Fibroblast of the conjunctiva (primary cell): ENCODE data around the gene STYXL1.
A peak's percentile ranks its signal among the peaks of the same experiment; 100 is the strongest.
"Not testable (repeated sequence)": the region's sequence is repeated elsewhere in the genome, so short reads cannot be mapped to it uniquely, and the experiment has no call there.

ENCODE experiments used
- DNase-seq: peaks from one replicate; pipeline ENCODE4 v3.0.0-alpha.2; 2010; ENCODE audit warnings: low read depth

Gene STYXL1

GRCh38 chr7:76047811-76048667 is at the start of gene STYXL1, which contains the start of gene MDH2:
TSS of gene STYXL1 (minus strand) at chr7:76048000. CDS start at chr7:76030523, 17,477 bp downstream.
TSS of gene MDH2 (plus strand) at chr7:76048106. CDS start at chr7:76048161, 55 bp downstream.
- peak; percentile 89 for DNase-seq

- DNase-seq = no peak
These were observed 48.1 kb upstream of the STYXL1 start for GRCh38 chr7:76095908-76096307.

- DNase-seq = not testable (repeated sequence)
These were observed 46.5 kb upstream of the STYXL1 start for GRCh38 chr7:76094326-76094725.

- DNase-seq = not testable (repeated sequence)
These were observed 45.7 kb upstream of the STYXL1 start for GRCh38 chr7:76093531-76093930.

GRCh38 chr7:76091506-76091905 is 43.7 kb upstream of the STYXL1 start:
- DNase-seq = no peak

- DNase-seq = no peak
These were observed 42.2 kb upstream of the STYXL1 start for GRCh38 chr7:76089865-76090475.

GRCh38 chr7:76087362-76087791 is 39.6 kb upstream of the STYXL1 start:
- DNase-seq = peak; percentile 82

- no peak for DNase-seq
These were observed 38.3 kb upstream of the STYXL1 start for GRCh38 chr7:76086070-76086469.

- not testable (repeated sequence) for DNase-seq
These were observed 36.3 kb upstream of the STYXL1 start for GRCh38 chr7:76084115-76084514.

- no peak for DNase-seq
These were observed 32.4 kb upstream of the STYXL1 start for GRCh38 chr7:76080204-76080603.

- DNase-seq = no peak
These were observed 29.6 kb upstream of the STYXL1 start for GRCh38 chr7:76077435-76077834.

- no peak for DNase-seq
These were observed 29.2 kb upstream of the STYXL1 start for GRCh38 chr7:76076995-76077394.

GRCh38 chr7:76074972-76075370 is 27.2 kb upstream of the STYXL1 start:
- DNase-seq = no peak

GRCh38 chr7:76074306-76074971 is 26.6 kb upstream of the STYXL1 start:
- DNase-seq = no peak

- no peak for DNase-seq
These were observed 25.7 kb upstream of the STYXL1 start for GRCh38 chr7:76073335-76073990.

- no peak for DNase-seq
These were observed 24.7 kb upstream of the STYXL1 start for GRCh38 chr7:76072243-76073148.

GRCh38 chr7:76071316-76072242 is 23.8 kb upstream of the STYXL1 start:
- no peak for DNase-seq

GRCh38 chr7:76069238-76069638 is 21.4 kb upstream of the STYXL1 start:
- peak; percentile 89 for DNase-seq

GRCh38 chr7:76066716-76067503 is 19.1 kb upstream of the STYXL1 start:
- DNase-seq = no peak
